Neural cell (in vitro differentiated cells): ENCODE data around the gene KIF6. TPM values are rescaled to one million over a fixed set of nuclear protein-coding genes. Genes with fewer than 3 reads are reported as not detected.

Experiments used
- H2AFZ ChIP-seq: fragments of 200-600, 300-800 bp; sonication (generic), shearing (Covaris generic); 2 replicates; pipeline ENCODE4 v1.6.0; 2014; ENCODE audit warnings: low read depth, mild to moderate bottlenecking, antibody characterized with exemption, low read length, moderate library complexity
- H3F3A ChIP-seq: fragments of 200-600 bp; shearing (Covaris generic); 2 replicates; pipeline ENCODE4 v1.6.1; 2016; ENCODE audit warnings: mild to moderate bottlenecking, moderate library complexity, mixed read lengths, antibody characterized with exemption, low read length; ENCODE audit not compliant: insufficient read depth, poor library complexity, severe bottlenecking
- H3K27ac ChIP-seq: fragments of 200-600, 300-800 bp; sonication (generic), shearing (Covaris generic); 2 replicates; pipeline ENCODE4 v1.5.1; 2014; ENCODE audit warnings: mild to moderate bottlenecking, low read length, moderate library complexity
- H3K27me3 ChIP-seq: fragments of 300-800, 200-600 bp; sonication (generic), shearing (Covaris generic); 2 replicates; pipeline ENCODE4 v1.6.0; 2014; ENCODE audit warnings: mild to moderate bottlenecking, low read depth, low read length, moderate library complexity; ENCODE audit not compliant: insufficient read depth
- H3K36me3 ChIP-seq: fragments of 300-800, 200-600 bp; sonication (generic), shearing (Covaris generic); 2 replicates; pipeline ENCODE4 v1.5.1; 2014; ENCODE audit warnings: mild to moderate bottlenecking, antibody characterized with exemption, low read length, moderate library complexity; ENCODE audit not compliant: insufficient read depth
- H3K4me2 ChIP-seq: fragments of 300-800, 200-600 bp; sonication (generic), shearing (Covaris generic); 2 replicates; pipeline ENCODE4 v1.6.0; 2014; ENCODE audit warnings: mild to moderate bottlenecking, low read length
- H3K4me3 ChIP-seq: fragments of 300-800, 200-600 bp; sonication (generic), shearing (Covaris generic); 2 replicates; pipeline ENCODE4 v1.5.1; 2014; ENCODE audit warnings: mild to moderate bottlenecking, low read length, moderate library complexity
- H3K79me2 ChIP-seq: fragments of 200-600 bp; shearing (Covaris generic); replicated peaks from 2 replicates; pipeline ENCODE4 v1.6.0; 2014; ENCODE audit warnings: mild to moderate bottlenecking, low read length, moderate library complexity; ENCODE audit not compliant: insufficient read depth
- H3K9ac ChIP-seq: fragments of 300-800, 200-600 bp; sonication (generic), shearing (Covaris generic); 2 replicates; pipeline ENCODE4 v1.6.1; 2016; ENCODE audit warnings: mild to moderate bottlenecking, low read length, mixed read lengths
- H3K9me2 ChIP-seq: fragments of 200-600 bp; shearing (Covaris generic); 2 replicates; pipeline ENCODE4 v1.6.1; 2016; ENCODE audit warnings: mild to moderate bottlenecking, low read length, mixed read lengths; ENCODE audit not compliant: insufficient read depth
- H3K9me3 ChIP-seq: fragments of 200-600, 300-800 bp; sonication (generic), shearing (Covaris generic); 2 replicates; pipeline ENCODE4 v1.6.1; 2016; ENCODE audit warnings: mild to moderate bottlenecking, mixed run types, low read length, moderate library complexity, mixed read lengths
- H4K20me1 ChIP-seq: fragments of 200-600 bp; shearing (Covaris generic); 2 replicates; pipeline ENCODE4 v1.6.1; 2016; ENCODE audit warnings: mild to moderate bottlenecking, mixed run types; ENCODE audit not compliant: insufficient read depth
- CTCF ChIP-seq: fragments of 450-650 bp; IDR thresholded peaks from 2 replicates; pipeline ENCODE4 v1.5.1; 2014; ENCODE audit warnings: antibody characterized with exemption, mild to moderate bottlenecking, moderate library complexity; ENCODE audit not compliant: poor library complexity, severe bottlenecking
- EP300 ChIP-seq: fragments of 450-650 bp; conservative IDR thresholded peaks from 2 replicates; pipeline ENCODE4 v1.6.1; 2014; ENCODE audit warnings: antibody characterized with exemption, mild to moderate bottlenecking, moderate library complexity; ENCODE audit not compliant: poor library complexity, severe bottlenecking
- EZH2 ChIP-seq: fragments of 200-600, 300-800 bp; shearing (Covaris generic), sonication (generic); IDR thresholded peaks from 2 replicates; pipeline ENCODE4 v1.6.1; 2014; ENCODE audit warnings: antibody characterized with exemption, low read length, borderline replicate concordance, mild to moderate bottlenecking; ENCODE audit not compliant: insufficient read depth, poor library complexity, severe bottlenecking
- MXI1 ChIP-seq: fragments of 450-650 bp; conservative IDR thresholded peaks from 2 replicates; pipeline ENCODE4 v1.6.1; 2014; ENCODE audit warnings: antibody characterized with exemption, mild to moderate bottlenecking; ENCODE audit not compliant: poor library complexity, severe bottlenecking
- POLR2AphosphoS5 ChIP-seq: IDR thresholded peaks from 2 replicates; pipeline ENCODE4 v1.6.1; 2012
- RAD21 ChIP-seq: fragments of 450-650 bp; conservative IDR thresholded peaks from 2 replicates; pipeline ENCODE4 v1.6.1; 2014; ENCODE audit warnings: antibody characterized with exemption, mild to moderate bottlenecking, moderate library complexity
- REST ChIP-seq: IDR thresholded peaks from 2 replicates; pipeline ENCODE4 v1.6.1; 2012; ENCODE audit warnings: borderline replicate concordance
- SMC3 ChIP-seq: fragments of 450-650 bp; conservative IDR thresholded peaks from 2 replicates; pipeline ENCODE4 v1.6.1; 2014; ENCODE audit warnings: antibody characterized with exemption, mild to moderate bottlenecking, moderate library complexity; ENCODE audit not compliant: poor library complexity
- TAF1 ChIP-seq: IDR thresholded peaks from 2 replicates; pipeline ENCODE4 v1.6.1; 2012; ENCODE audit warnings: low read depth
- polyA plus RNA-seq: library from polyadenylated mRNA; depleted of rRNA; stranded (reverse); fragments of >200 nt; gene quantifications from 2 replicates; pipeline ENCODE4 v1.2.3, GENCODE V29; 2014

Gene KIF6
- polyA plus RNA-seq, 1 donor from 2014 or later, result 2.1 TPM

GRCh38 chr6:39476670-39477069 is 248.5 kb downstream of the KIF6 start:
- no peaks in the 10 kb centered on the region for H3F3A ChIP-seq
- no peak overlapping the region for H2AFZ ChIP-seq
- no peak for TF ChIP-seq EP300
- TF ChIP-seq MXI1, result no peak
- no peak for TF ChIP-seq REST
- TF ChIP-seq CTCF, result no peak
- no peak for TF ChIP-seq TAF1
- no peak for TF ChIP-seq POLR2AphosphoS5
- no peak for TF ChIP-seq RAD21
- TF ChIP-seq EZH2, result no peak
- no peak for TF ChIP-seq SMC3
- no peak overlapping the region for H3K4me3 ChIP-seq
- H3K27me3 ChIP-seq, result no peaks in the 10 kb centered on the region
- H3K79me2 ChIP-seq, result no peaks in the 10 kb centered on the region
- no peak overlapping the region for H3K27ac ChIP-seq
- no peak overlapping the region for H3K4me2 ChIP-seq
- H3K9me2 ChIP-seq, result no peaks in the 10 kb centered on the region
- no peaks in the 10 kb centered on the region for H3K9me3 ChIP-seq
- H4K20me1 ChIP-seq, result no peaks in the 10 kb centered on the region
- no peaks in the 10 kb centered on the region for H3K36me3 ChIP-seq
- no peak overlapping the region for H3K9ac ChIP-seq

- Histone ChIP-seq H3K9me3 (no peaks in the 10 kb centered on the region), H3K79me2 (no peaks in the 10 kb centered on the region), H3K36me3 (no peaks in the 10 kb centered on the region), H3K4me2 (no peak overlapping the region), H4K20me1 (no peaks in the 10 kb centered on the region), H3K9me2 (no peaks in the 10 kb centered on the region), H3F3A (no peaks in the 10 kb centered on the region), H3K27ac (no peak overlapping the region), H3K27me3 (no peaks in the 10 kb centered on the region), H2AFZ (no peak overlapping the region), H3K9ac (no peak overlapping the region), H3K4me3 (no peak overlapping the region)
- TF ChIP-seq EP300 (no peak), MXI1 (no peak), SMC3 (no peak), REST (no peak), EZH2 (no peak), RAD21 (no peak), TAF1 (no peak), CTCF (no peak), POLR2AphosphoS5 (no peak)
These were observed 249.1 kb downstream of the KIF6 start for GRCh38 chr6:39476151-39476550.
